DND-41 (cell line): ENCODE results near the gene OCIAD1.
"Not testable (repeated sequence)": the region's sequence is repeated elsewhere in the genome, so short reads cannot be mapped to it uniquely, and the experiment has no call there.

ENCODE experiments used
- ATAC-seq: fragments of 200-7000 bp; cut with Tn5 transposase; 3 replicates; pipeline ENCODE4 v1.9.1; 2021; ENCODE audit warnings: low read depth; ENCODE audit not compliant: insufficient read depth
- DNase-seq: peaks from one replicate; pipeline ENCODE4 v3.0.0-alpha.2; 2020
- H2AFZ ChIP-seq: 2 replicates; pipeline ENCODE4 v1.6.0; 2012; ENCODE audit warnings: low read depth, low read length
- H3K27ac ChIP-seq: 2 replicates; pipeline ENCODE4 v1.5.1; 2012; ENCODE audit warnings: low read length, inconsistent platforms
- H3K27me3 ChIP-seq: fragments of 200-600 bp; sonication (generic); 2 replicates; pipeline ENCODE4 v1.6.0; 2012; ENCODE audit warnings: low read length, mild to moderate bottlenecking, inconsistent platforms; ENCODE audit not compliant: insufficient read depth, poor library complexity
- H3K36me3 ChIP-seq: 2 replicates; pipeline ENCODE4 v1.5.1; 2012; ENCODE audit warnings: low read length, inconsistent platforms; ENCODE audit not compliant: insufficient read depth
- H3K4me1 ChIP-seq: 2 replicates; pipeline ENCODE4 v1.5.1; 2012; ENCODE audit warnings: mild to moderate bottlenecking, low read length; ENCODE audit not compliant: insufficient read depth
- H3K4me2 ChIP-seq: 2 replicates; pipeline ENCODE4 v1.6.0; 2012; ENCODE audit warnings: mild to moderate bottlenecking, moderate library complexity, low read length, inconsistent platforms; ENCODE audit not compliant: insufficient read depth
- H3K4me3 ChIP-seq, 2 experiments: fragments of 200-600 bp in 1 of 2; shearing (Covaris generic) in 1 of 2; 2 replicates each; pipeline ENCODE4 v1.5.1; 2012 to 2016; ENCODE audit warnings: inconsistent platforms in 2 of 2, low read length in 2 of 2, mild to moderate bottlenecking in 2 of 2, low read depth in 1 of 2, moderate library complexity in 1 of 2
- H3K79me2 ChIP-seq: 2 replicates; pipeline ENCODE4 v1.6.0; 2012; ENCODE audit warnings: low read length, inconsistent platforms; ENCODE audit not compliant: insufficient read depth
- H3K9ac ChIP-seq: 2 replicates; pipeline ENCODE4 v1.6.0; 2012; ENCODE audit warnings: low read depth, mild to moderate bottlenecking, inconsistent platforms, low read length, moderate library complexity
- H3K9me3 ChIP-seq: 2 replicates; pipeline ENCODE4 v1.5.1; 2012; ENCODE audit warnings: low read length, moderate library complexity, mild to moderate bottlenecking, inconsistent platforms; ENCODE audit not compliant: insufficient read depth, severe bottlenecking
- H4K20me1 ChIP-seq: 2 replicates; pipeline ENCODE4 v1.6.0; 2012; ENCODE audit warnings: low read length; ENCODE audit not compliant: insufficient read depth
- EZH2 ChIP-seq: IDR thresholded peaks from 3 replicates; pipeline ENCODE4 v1.6.1; 2012; ENCODE audit warnings: borderline replicate concordance, low read depth, mild to moderate bottlenecking, moderate library complexity, low read length, inconsistent platforms; ENCODE audit not compliant: severe bottlenecking
- TF ChIP-seq, protein P1 (sequence below): IDR thresholded peaks from 2 replicates; pipeline ENCODE4 v1.5.1; 2012; ENCODE audit warnings: borderline replicate concordance, low read length, moderate library complexity, mild to moderate bottlenecking; ENCODE audit not compliant: poor library complexity, severe bottlenecking; ENCODE audit errors: extremely low read depth

OCIAD1 gene

DNA sequence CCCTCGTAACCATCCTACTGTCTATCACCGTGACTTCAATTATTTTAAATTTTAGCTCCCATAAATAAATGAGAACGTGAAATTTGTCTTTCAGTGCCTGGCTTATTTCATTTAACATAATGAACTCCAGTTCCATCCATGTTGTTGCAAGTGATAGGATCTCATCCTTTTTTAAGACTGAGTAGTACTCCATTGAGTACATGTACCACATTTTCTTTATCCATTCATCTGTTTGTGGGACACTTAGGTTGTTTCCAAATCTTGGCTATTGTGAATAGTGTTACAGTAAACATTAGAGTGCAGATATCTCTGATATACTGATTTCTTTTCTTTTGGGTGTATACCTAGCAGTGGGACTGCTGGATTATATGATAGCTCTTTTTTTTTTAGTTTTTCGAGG is 32.8 kb downstream of the OCIAD1 start:
- Histone ChIP-seq H3K4me2 (no peak overlapping the region), H3K4me1 (no peaks in the 10 kb centered on the region), H3K36me3 (peaks cover 20% of the 10 kb centered on the region), H3K9me3 (no peaks in the 10 kb centered on the region), H2AFZ (no peak overlapping the region), H3K9ac (no peak overlapping the region), H3K27ac (no peak overlapping the region), H3K27me3 (no peaks in the 10 kb centered on the region), H4K20me1 (no peaks in the 10 kb centered on the region), H3K79me2 (no peaks in the 10 kb centered on the region), H3K4me3 (no peak overlapping the region)
- ATAC-seq (no peak), DNase-seq (no peak)
- TF ChIP-seq, protein P1, sequence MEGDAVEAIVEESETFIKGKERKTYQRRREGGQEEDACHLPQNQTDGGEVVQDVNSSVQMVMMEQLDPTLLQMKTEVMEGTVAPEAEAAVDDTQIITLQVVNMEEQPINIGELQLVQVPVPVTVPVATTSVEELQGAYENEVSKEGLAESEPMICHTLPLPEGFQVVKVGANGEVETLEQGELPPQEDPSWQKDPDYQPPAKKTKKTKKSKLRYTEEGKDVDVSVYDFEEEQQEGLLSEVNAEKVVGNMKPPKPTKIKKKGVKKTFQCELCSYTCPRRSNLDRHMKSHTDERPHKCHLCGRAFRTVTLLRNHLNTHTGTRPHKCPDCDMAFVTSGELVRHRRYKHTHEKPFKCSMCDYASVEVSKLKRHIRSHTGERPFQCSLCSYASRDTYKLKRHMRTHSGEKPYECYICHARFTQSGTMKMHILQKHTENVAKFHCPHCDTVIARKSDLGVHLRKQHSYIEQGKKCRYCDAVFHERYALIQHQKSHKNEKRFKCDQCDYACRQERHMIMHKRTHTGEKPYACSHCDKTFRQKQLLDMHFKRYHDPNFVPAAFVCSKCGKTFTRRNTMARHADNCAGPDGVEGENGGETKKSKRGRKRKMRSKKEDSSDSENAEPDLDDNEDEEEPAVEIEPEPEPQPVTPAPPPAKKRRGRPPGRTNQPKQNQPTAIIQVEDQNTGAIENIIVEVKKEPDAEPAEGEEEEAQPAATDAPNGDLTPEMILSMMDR, result no peak
- TF ChIP-seq EZH2, result no peak

- H3K4me3 ChIP-seq, H3K4me1 ChIP-seq, H2AFZ ChIP-seq, H3K9ac ChIP-seq, H3K79me2 ChIP-seq, H3K9me3 ChIP-seq, H3K4me2 ChIP-seq, ATAC-seq, H4K20me1 ChIP-seq, DNase-seq, H3K27me3 ChIP-seq, H3K27ac ChIP-seq: not testable (repeated sequence)
- H3K36me3 ChIP-seq, result peaks cover 13% of the 10 kb centered on the region
These were observed 33.8 kb downstream of the OCIAD1 start for GRCh38 chr4:48864696-48865095.

- no peaks in the 10 kb centered on the region for H3K27me3 ChIP-seq
- no peaks in the 10 kb centered on the region for H4K20me1 ChIP-seq
- no peak overlapping the region for H3K4me2 ChIP-seq
- DNase-seq (no peak), ATAC-seq (peak; percentile 40; the same call in 1 of the 3 replicates)
- no peak overlapping the region for H3K4me3 ChIP-seq
- H3K36me3 ChIP-seq, result no peaks in the 10 kb centered on the region
- TF ChIP-seq, protein P1, result no peak
- no peak for TF ChIP-seq EZH2
- H2AFZ ChIP-seq, result no peak overlapping the region
- H3K9ac ChIP-seq, result no peak overlapping the region
- no peak overlapping the region for H3K27ac ChIP-seq
- no peaks in the 10 kb centered on the region for H3K79me2 ChIP-seq
- H3K9me3 ChIP-seq, result no peaks in the 10 kb centered on the region
- no peaks in the 10 kb centered on the region for H3K4me1 ChIP-seq
These were observed 47.1 kb downstream of the OCIAD1 start for GRCh38 chr4:48877827-48878535.

GRCh38 chr4:48879561-48880442 is 48.9 kb downstream of the OCIAD1 start:
- Histone ChIP-seq H2AFZ (no peak overlapping the region), H3K27me3 (no peaks in the 10 kb centered on the region), H3K36me3 (0 out of 2 replicates have a peak, but pooled peaks cover 3% of the 10 kb centered on the region), H3K4me2 (no peak overlapping the region), H3K79me2 (no peaks in the 10 kb centered on the region), H3K27ac (no peak overlapping the region), H3K9ac (no peak overlapping the region), H3K4me1 (no peaks in the 10 kb centered on the region), H4K20me1 (no peaks in the 10 kb centered on the region), H3K4me3 (no peak overlapping the region), H3K9me3 (no peaks in the 10 kb centered on the region)
- DNase-seq (no peak), ATAC-seq (no peak)
- TF ChIP-seq, protein P1, result no peak
- TF ChIP-seq EZH2, result no peak

- DNase-seq, H3K79me2 ChIP-seq, H3K9ac ChIP-seq, H3K9me3 ChIP-seq, H3K4me2 ChIP-seq, H3K27ac ChIP-seq, H4K20me1 ChIP-seq, H2AFZ ChIP-seq, ATAC-seq, H3K4me3 ChIP-seq, H3K27me3 ChIP-seq, H3K36me3 ChIP-seq, H3K4me1 ChIP-seq: not testable (repeated sequence)
These were observed 50.8 kb downstream of the OCIAD1 start for GRCh38 chr4:48881646-48882045.
